Measurements from ENCODE around the gene BRD1.

The BRD1 gene

DNA sequence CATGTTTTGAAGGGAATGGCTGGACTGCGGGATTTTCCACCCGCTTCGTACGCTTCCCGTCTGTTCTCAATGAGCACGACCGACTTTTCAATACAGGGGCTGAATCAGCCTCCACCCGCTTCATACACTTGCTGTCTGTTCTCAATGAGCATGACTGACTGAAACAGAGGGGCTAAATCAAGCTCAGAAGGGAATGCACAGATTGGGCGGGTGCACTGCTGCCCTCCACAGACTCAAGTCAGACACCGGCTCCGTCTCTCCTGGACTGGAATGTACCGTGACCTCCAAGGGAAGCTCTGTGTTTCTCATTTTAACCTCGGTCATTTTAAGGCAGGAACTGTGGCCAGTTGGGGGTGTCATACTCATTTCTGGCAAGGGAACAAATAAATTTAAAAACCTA is 48.5 kb downstream of the BRD1 start:
- peaks cover 4% of the 10 kb centered on the region for H3K4me1 Mint-ChIP-seq
- peaks cover 36% of the 10 kb centered on the region for H3K36me3 Mint-ChIP-seq
- no peak overlapping the region for H3K27ac Mint-ChIP-seq
- H3K27me3 Mint-ChIP-seq, result no peaks in the 10 kb centered on the region
- H3K4me3 Mint-ChIP-seq, result no peak overlapping the region
- ATAC-seq, result no peak
- H3K9me3 Mint-ChIP-seq, result no peaks in the 10 kb centered on the region

DNA sequence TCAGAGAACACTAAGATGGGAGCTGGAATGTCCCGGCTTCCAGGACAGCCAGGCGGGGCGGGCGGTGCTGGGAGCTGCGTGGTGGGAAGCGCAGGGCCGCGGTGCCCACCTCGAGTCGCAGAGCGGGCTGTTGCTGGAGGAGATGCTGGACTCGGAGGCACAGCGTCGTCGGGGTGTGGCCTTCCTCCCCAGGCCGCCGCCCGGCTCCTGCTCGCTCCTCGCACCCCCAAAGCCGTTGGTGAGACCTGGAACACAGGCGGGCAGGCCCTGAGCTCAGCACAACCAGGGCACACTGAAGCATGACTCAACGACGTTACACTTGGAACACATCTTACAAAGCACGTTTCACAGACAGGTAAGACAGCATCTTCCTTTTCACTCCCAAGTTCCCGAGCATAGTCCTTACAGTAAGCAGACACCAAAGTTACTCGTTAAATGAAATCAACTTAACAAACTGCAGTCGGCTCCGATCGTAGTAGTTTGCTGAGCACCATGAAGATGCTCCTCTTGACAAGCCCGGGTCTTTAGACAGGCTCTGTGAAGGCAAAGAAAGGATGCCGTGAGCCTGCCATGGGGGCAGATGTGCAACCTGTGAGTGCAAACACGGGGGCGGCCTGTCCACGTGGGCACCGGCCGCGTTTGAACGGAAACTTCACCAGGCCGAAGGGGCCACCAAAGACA is 50.0 kb downstream of the BRD1 start:
- Mint-ChIP-seq H3K4me3 (no peak overlapping the region), H3K27ac (no peak overlapping the region), H3K27me3 (no peaks in the 10 kb centered on the region), H3K9me3 (no peaks in the 10 kb centered on the region), H3K4me1 (peaks cover 4% of the 10 kb centered on the region), H3K36me3 (peaks cover 32% of the 10 kb centered on the region)
- no peak for ATAC-seq

DNA sequence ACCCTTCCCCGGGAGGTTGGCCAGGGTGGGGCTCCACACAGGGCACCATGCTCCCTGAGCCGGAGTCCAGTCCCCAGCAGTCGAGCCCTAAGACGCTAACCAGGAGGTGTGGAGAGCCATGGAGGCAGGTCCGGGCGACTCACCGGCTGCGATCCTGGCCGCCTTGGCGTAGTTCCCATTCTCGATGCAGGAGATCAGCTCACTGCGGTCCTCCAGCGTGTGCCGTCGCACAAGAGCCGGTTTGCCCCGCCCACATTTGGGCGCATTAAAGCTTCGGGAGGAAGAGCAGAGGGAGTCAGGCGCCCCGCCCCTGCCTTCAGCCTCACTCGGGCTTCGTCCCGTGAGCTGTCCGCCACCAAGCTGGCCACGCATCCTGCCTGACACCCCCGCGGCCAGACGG is 50.8 kb downstream of the BRD1 start:
- no peak for ATAC-seq
- peaks cover 4% of the 10 kb centered on the region for H3K4me1 Mint-ChIP-seq
- no peaks in the 10 kb centered on the region for H3K9me3 Mint-ChIP-seq
- H3K27ac Mint-ChIP-seq, result no peak overlapping the region
- H3K4me3 Mint-ChIP-seq, result no peak overlapping the region
- no peaks in the 10 kb centered on the region for H3K27me3 Mint-ChIP-seq
- H3K36me3 Mint-ChIP-seq, result peaks cover 40% of the 10 kb centered on the region

DNA sequence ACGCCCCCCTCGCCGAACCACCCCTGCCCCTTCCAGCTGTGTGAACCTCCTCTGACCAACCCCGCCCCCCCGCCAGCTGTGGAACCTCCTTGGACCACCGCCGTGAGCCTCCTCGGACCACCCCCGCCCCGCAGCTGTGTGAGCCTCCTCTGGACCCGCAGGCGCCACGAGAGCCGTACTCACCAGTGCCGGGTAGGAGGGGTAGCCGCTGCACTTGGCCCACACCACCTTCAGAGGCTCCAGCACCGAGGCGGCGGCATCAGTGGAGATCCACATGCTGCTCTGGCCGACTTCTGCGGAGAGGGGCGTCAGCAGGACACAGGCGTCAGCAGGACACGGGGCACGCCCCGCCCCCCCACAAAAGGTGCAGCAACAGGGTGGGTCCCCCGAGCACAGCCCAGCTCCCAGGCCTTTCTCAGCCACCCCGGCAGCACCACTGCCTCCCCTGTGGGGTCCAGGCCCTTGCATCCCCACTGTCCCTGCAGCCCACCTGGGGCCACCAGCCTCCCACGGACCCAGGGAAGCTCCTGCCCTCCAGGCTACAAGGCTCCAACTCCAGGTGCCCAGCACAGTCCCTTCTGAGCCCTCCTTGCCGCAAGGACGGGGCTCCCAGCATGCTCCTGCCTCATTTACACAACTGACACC is 51.7 kb downstream of the BRD1 start:
- no peak overlapping the region for H3K4me3 Mint-ChIP-seq
- no peak for ATAC-seq

DNA sequence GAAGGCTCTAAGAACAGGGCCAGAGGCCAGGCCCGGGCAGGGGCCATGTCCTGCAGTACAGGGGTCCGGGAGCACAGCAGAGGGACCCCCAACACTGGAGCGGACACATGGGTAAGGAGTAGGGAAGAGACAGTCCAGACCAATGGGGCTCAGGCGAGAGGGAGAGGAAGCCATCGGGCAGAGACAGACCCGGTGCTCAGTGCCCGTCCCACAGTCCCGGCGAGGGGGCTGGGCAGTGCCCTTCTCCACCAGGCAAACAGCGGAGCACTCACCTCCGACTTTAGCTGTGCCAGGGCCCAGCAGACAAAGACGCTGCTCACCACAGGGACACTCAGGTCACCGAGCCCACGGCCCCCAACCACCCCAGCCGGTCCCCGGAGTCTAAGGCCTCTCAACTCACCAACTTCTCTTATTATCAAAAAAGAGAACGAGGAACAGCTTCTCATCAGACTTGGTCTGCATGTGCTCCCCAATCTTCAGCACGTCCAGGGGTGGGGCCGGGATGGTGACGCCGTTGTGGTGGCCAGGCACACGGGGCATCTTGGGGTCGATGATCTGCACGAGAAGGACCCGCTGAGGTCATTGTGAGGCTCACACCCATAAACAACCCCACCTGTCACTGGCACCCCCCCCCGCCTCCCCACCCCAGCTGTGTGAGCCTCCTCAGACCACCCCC is 52.3 kb downstream of the BRD1 start:
- no peak for ATAC-seq
- Mint-ChIP-seq H3K4me1 (peaks cover 4% of the 10 kb centered on the region), H3K27me3 (no peaks in the 10 kb centered on the region), H3K27ac (no peak overlapping the region), H3K9me3 (no peaks in the 10 kb centered on the region), H3K36me3 (peaks cover 43% of the 10 kb centered on the region), H3K4me3 (no peak overlapping the region)

More for the DNA sequence above, 51.7 kb downstream of the BRD1 start:
- Mint-ChIP-seq H3K36me3 (peaks cover 43% of the 10 kb centered on the region), H3K4me1 (peaks cover 4% of the 10 kb centered on the region), H3K27ac (no peak overlapping the region), H3K9me3 (no peaks in the 10 kb centered on the region), H3K27me3 (no peaks in the 10 kb centered on the region)

DNA sequence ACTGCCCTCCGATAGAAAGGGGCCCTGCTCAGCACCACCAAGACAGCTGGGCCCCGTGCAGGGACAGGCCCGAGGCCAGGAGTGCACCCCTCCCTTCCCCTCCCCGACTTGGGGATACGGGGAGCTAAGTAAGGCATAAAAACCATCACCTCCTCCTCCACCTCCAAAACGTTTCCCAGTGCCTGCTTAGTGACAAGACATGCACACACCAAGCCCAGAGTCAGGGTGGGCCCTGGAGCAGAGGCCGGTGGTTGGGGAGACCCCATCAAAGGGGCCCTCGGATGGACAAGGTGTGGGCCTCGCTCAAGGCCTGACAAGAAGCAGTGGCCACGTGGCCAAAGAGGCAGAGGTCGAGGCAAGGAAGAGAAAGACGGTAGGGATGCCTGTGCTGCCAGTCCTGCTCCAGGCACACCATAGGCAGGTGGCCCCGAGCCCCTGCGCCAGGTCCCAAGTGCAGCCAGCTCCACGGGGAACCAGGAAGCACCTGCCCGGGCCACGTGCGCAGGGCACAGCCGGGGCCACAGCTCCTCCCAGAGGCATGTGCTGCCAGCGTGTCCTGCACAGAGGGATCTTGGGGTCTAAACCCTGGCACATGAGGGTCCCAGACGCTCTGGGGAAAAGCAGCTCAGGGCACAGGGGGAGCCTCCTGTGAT is 53.0 kb downstream of the BRD1 start:
- peaks cover 43% of the 10 kb centered on the region for H3K36me3 Mint-ChIP-seq

DNA sequence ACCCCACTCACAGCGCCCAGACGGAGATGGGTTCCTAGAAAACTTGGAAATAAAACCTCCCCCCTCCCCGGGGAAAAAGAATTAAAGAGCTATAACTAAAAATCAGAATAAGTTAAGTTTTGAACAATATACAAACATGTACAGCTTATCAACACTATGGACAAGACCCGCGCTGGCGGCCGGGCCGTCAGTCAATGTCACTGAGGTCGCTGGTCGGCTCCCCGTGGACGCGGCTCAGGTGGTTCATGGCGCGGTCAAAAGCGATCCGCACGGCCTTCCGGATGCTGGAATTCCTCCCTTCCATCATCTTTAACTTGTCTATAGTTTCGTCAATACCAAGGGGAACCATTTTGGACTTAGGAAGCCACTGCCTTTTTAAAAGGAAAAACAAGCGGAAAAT is 53.6 kb downstream of the BRD1 start:
- peaks cover 4% of the 10 kb centered on the region for H3K4me1 Mint-ChIP-seq
- H3K27me3 Mint-ChIP-seq, result no peaks in the 10 kb centered on the region
- no peaks in the 10 kb centered on the region for H3K9me3 Mint-ChIP-seq
- ATAC-seq, result no peak
- no peak overlapping the region for H3K27ac Mint-ChIP-seq
- no peak overlapping the region for H3K4me3 Mint-ChIP-seq
- H3K36me3 Mint-ChIP-seq, result peaks cover 43% of the 10 kb centered on the region

More for the DNA sequence above, 53.0 kb downstream of the BRD1 start:
- H3K4me3 Mint-ChIP-seq, result no peak overlapping the region
- H3K27ac Mint-ChIP-seq, result no peak overlapping the region
- H3K27me3 Mint-ChIP-seq, result no peaks in the 10 kb centered on the region
- ATAC-seq, result no peak
- peaks cover 4% of the 10 kb centered on the region for H3K4me1 Mint-ChIP-seq
- H3K9me3 Mint-ChIP-seq, result no peaks in the 10 kb centered on the region

DNA sequence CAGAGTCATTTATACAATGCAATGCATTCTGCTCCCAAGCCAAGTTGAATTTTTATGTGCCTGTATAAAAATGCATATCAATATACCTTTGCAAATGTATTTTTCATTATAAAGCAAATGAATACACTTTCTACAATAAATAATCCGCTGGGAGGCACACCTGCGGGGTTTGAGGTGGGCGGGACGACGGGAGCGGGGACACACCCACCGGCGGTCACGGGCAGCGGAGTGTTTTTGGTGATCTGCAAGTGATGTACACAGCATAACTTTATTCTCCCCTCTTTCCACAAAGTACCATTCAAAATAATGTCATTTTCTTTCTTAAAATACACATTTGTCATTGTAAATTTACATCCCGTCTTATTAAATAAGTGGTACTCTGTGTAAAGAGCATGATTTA is 54.1 kb downstream of the BRD1 start:
- H3K9me3 Mint-ChIP-seq, result no peaks in the 10 kb centered on the region
- no peak overlapping the region for H3K4me3 Mint-ChIP-seq
- H3K36me3 Mint-ChIP-seq, result peaks cover 43% of the 10 kb centered on the region
- no peaks in the 10 kb centered on the region for H3K27me3 Mint-ChIP-seq
- no peak overlapping the region for H3K27ac Mint-ChIP-seq
- peaks cover 4% of the 10 kb centered on the region for H3K4me1 Mint-ChIP-seq
- ATAC-seq, result no peak

DNA sequence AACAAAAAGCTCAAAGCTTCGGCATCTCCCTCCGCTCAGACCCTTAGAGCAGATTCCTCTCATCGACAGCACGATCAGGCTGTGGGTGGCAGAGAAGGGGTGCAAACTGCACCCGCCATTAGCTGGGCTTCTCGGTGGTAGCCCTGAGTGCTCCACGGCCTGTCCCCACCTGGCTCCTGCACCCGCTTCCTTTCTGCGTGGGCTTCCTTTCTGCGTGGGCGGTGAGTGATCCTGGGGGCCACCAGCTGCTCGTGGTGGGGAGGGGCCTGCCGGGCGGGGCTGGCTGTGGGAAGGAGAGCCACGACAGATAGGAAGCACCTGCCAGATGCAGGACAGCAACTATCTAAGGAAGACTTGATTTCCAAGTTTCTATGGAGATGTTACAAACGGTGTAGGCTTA is 55.0 kb downstream of the BRD1 start:
- H3K27me3 Mint-ChIP-seq, result no peaks in the 10 kb centered on the region
- no peak overlapping the region for H3K27ac Mint-ChIP-seq
- peaks cover 4% of the 10 kb centered on the region for H3K4me1 Mint-ChIP-seq
- no peaks in the 10 kb centered on the region for H3K9me3 Mint-ChIP-seq
- H3K36me3 Mint-ChIP-seq, result peaks cover 43% of the 10 kb centered on the region
- no peak overlapping the region for H3K4me3 Mint-ChIP-seq
- ATAC-seq, result no peak

DNA sequence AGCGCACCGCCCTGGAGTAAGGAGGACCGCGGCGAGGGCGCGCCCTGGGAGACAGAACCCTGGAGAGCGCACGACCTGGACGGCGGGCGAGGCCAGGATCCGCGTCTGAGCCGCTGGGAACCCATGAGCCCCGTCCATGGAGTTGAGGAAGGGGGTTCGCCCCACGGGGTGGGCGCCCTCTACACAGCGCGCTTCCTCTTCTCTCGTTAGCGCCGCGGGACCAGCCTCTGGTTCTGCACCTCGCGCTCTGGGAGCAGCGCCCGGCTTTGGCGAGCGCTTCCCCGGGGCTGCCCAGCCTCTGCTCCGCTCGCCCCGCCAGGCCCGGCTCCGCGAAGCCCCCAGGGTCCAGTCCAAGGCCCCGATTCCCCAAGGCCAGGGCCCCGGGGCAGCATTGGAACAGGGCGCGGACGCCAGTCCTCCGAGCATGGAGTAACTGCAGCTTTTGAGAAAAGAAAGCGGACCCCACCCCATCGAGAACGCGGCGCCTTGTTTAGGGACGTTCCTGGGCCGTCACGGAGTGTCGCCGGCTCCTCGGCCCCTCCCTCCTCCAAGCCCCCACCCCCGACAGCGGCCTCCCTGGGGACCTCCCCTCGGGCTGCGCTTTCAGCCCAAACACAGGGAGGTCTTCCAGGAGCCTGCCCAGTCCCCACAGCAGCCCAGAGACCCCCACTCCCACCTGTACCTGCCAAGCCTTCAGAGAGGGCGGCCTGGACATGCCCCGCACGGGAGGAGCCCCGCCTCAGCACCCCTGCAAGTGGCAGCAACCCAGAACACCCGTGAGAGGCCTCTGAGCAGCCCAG is 56.2 kb downstream of the BRD1 start:
- H3K27ac Mint-ChIP-seq, result no peak overlapping the region
- peak; percentile 21 for ATAC-seq
- H3K4me3 Mint-ChIP-seq, result no peak overlapping the region
- peaks cover 4% of the 10 kb centered on the region for H3K4me1 Mint-ChIP-seq
- no peaks in the 10 kb centered on the region for H3K27me3 Mint-ChIP-seq
- peaks cover 10% of the 10 kb centered on the region for H3K9me3 Mint-ChIP-seq
- peaks cover 45% of the 10 kb centered on the region for H3K36me3 Mint-ChIP-seq

DNA sequence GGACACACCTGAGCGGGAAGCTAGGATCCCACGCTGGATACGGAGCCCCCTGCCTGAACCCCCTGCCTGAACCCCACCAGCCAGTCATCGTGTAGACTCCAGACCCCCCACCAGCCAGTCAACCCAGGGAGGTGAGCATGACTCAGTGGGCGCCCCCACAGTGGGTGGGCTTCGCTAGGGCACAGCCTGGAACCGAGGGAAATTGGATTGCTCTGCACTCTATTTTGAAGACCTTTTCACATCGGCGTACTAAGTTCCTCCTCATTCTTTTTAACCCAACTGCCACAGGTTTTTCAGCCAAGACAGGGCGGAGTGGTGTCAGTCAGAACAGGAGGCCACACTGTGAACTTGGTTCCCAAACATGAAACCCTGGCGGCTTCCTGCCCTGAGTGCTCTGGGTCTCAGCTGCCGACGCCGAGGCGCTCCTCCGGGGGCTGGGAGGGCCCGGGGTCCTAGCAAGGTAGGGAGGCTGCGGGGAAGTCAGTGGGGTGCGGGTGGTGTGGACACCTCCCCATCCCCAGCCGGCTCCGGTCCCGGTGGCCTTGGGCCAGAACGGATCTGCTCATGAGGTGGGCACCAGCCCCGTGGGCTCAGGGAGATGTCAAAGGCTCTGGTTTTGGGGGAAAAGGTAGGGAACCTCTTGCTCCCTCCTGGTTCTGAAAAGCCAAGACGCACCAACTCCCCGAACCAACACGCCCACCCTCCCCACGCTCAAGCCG is 57.0 kb downstream of the BRD1 start:
- no peak overlapping the region for H3K4me3 Mint-ChIP-seq
- H3K9me3 Mint-ChIP-seq, result peaks cover 12% of the 10 kb centered on the region
- peak; percentile 32 for ATAC-seq
- H3K4me1 Mint-ChIP-seq, result peaks cover 4% of the 10 kb centered on the region
- peaks cover 45% of the 10 kb centered on the region for H3K36me3 Mint-ChIP-seq
- H3K27ac Mint-ChIP-seq, result no peak overlapping the region
- no peaks in the 10 kb centered on the region for H3K27me3 Mint-ChIP-seq

DNA sequence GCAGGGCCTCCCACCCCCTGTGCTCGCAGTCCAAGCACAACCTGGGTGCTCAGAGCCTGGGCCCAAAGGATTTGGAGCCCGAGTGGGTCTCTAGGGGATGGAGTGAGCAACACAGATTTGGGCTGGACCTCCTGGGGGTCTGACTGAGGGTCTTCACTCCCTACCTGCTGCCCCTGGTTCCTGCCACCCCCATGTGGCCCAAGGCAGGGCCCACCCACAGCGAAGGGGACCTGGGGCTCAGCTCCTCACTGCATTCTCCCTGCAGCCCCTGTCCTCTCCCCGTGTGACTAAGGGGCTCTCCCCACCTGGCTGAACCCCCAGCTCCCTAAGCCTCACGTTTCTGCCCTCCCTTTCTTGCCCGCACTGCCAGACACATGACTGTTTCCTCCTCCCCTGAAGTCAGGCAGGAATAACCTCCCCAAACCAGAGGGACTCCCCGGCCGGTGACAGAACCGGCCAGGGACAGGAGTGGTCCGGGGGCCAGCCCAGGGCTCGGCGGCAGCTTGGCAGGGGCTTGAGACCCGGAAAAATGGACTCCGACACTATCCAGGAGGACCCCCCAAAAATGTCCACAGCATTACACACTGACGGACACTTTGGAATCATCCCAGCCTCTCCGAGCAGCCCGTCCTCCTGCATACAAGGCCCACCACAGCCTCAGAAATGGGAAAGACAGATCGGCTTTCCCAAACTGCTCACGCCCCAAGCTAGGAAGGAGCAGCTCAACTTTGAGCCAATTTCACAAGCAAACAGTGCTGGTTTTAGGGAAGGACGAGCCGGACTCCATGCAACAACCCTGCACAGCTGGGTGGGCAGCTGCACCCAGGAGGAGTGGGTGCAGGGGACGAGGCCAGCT is 57.8 kb downstream of the BRD1 start:
- Mint-ChIP-seq H3K27ac (no peak overlapping the region), H3K36me3 (peaks cover 40% of the 10 kb centered on the region), H3K9me3 (peaks cover 12% of the 10 kb centered on the region), H3K27me3 (no peaks in the 10 kb centered on the region), H3K4me1 (peaks cover 4% of the 10 kb centered on the region), H3K4me3 (no peak overlapping the region)
- no peak for ATAC-seq

DNA sequence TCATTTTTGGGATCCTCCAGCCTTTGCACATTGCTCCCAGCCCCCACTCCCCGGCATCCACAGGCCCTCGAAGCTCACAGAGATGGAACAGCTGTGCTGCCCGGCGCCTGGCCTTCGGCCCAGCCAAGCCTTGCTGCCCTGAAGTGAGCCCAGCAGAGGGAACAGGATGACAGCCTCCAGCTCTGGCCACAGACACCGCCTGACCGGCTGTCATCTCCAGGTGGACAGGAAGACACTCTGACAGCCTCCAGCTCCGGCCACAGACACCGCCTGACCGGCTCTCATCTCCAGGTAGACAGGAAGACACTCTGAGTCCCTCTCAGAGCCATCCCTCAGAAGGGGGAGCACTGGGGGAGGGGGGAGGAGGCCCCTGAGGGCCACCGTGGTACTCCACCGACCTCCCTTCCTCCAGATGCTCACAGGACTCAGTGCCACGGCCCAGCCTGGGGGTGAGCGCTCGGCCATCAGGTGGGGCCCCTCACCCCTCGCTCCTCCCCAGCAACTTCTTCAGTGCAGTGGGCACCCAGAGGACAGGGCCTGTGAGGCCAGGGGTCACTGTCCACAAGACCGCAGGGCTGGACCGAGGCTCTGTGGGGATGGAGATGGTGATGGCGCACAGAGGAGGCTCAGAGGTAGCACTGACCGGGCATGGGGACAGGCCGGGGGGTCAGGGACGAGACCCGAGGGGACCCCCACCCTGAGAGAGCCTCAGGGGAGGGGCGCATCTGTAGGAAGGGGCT is 58.6 kb downstream of the BRD1 start:
- H3K4me1 Mint-ChIP-seq, result no peaks in the 10 kb centered on the region
- no peak overlapping the region for H3K4me3 Mint-ChIP-seq
- no peaks in the 10 kb centered on the region for H3K27me3 Mint-ChIP-seq
- H3K27ac Mint-ChIP-seq, result no peak overlapping the region
- H3K36me3 Mint-ChIP-seq, result peaks cover 32% of the 10 kb centered on the region
- peak; percentile 25 for ATAC-seq
- H3K9me3 Mint-ChIP-seq, result peaks cover 12% of the 10 kb centered on the region

All from stimulated activated memory B cell treated with anti-CD40 and anti-IgM and Interleukin-4, amounts not matched to agents 10 μg/mL and 1 μg/mL and 100 μg/mL, for 72 hours (primary cell).